ENCODE data around the gene ALKBH6.
A peak's percentile ranks its signal among the peaks of the same experiment; 100 is the strongest.

ALKBH6 gene

GRCh38 chr19:35977446-35978222, 36.4 kb downstream of the ALKBH6 start:
- Histone ChIP-seq H3K4me3 (ENCODE audit: low read depth, low read length) (no peak overlapping the region), H3K9ac (ENCODE audit: low read depth, low read length) (no peak overlapping the region), H3K27ac (ENCODE audit: low read depth, low read length) (no peak overlapping the region), H3K4me1 (ENCODE audit: control insufficient read depth, insufficient read depth, low read length) (no peaks in the 10 kb centered on the region), H3K9me3 (ENCODE audit: control insufficient read depth, insufficient read depth, low read length) (no peaks in the 10 kb centered on the region), H3K36me3 (ENCODE audit: control insufficient read depth, insufficient read depth, low read length) (no peaks in the 10 kb centered on the region), H3K27me3 (ENCODE audit: control insufficient read depth, insufficient read depth, low read length) (no peaks in the 10 kb centered on the region)

GRCh38 chr19:35975608-35976214, 38.3 kb downstream of the ALKBH6 start:
- Histone ChIP-seq H3K27me3 (ENCODE audit: control insufficient read depth, insufficient read depth, low read length) (no peaks in the 10 kb centered on the region), H3K27ac (ENCODE audit: low read depth, low read length) (no peak overlapping the region), H3K4me1 (ENCODE audit: control insufficient read depth, insufficient read depth, low read length) (no peaks in the 10 kb centered on the region), H3K36me3 (ENCODE audit: control insufficient read depth, insufficient read depth, low read length) (no peaks in the 10 kb centered on the region), H3K9ac (ENCODE audit: low read depth, low read length) (no peak overlapping the region), H3K4me3 (ENCODE audit: low read depth, low read length) (no peak overlapping the region), H3K9me3 (ENCODE audit: control insufficient read depth, insufficient read depth, low read length) (no peaks in the 10 kb centered on the region)

- H3K27me3 ChIP-seq (ENCODE audit: control insufficient read depth, insufficient read depth, low read length): no peaks in the 10 kb centered on the region
- H3K27ac ChIP-seq (ENCODE audit: low read depth, low read length): no peak overlapping the region
- H3K36me3 ChIP-seq (ENCODE audit: control insufficient read depth, insufficient read depth, low read length): no peaks in the 10 kb centered on the region
- H3K4me3 ChIP-seq (ENCODE audit: low read depth, low read length): no peak overlapping the region
- H3K9me3 ChIP-seq (ENCODE audit: control insufficient read depth, insufficient read depth, low read length): no peaks in the 10 kb centered on the region
- H3K4me1 ChIP-seq (ENCODE audit: control insufficient read depth, insufficient read depth, low read length): no peaks in the 10 kb centered on the region
- H3K9ac ChIP-seq (ENCODE audit: low read depth, low read length): no peak overlapping the region
These were observed 40.5 kb downstream of the ALKBH6 start for GRCh38 chr19:35973487-35973886.

GRCh38 chr19:35966771-35967170, 47.2 kb downstream of the ALKBH6 start:
- H3K4me3 ChIP-seq (ENCODE audit: low read depth, low read length): no peak overlapping the region
- no peaks in the 10 kb centered on the region for H3K36me3 ChIP-seq (ENCODE audit: control insufficient read depth, insufficient read depth, low read length)
- H3K9ac ChIP-seq (ENCODE audit: low read depth, low read length): no peak overlapping the region
- H3K27ac ChIP-seq (ENCODE audit: low read depth, low read length): no peak overlapping the region
- H3K9me3 ChIP-seq (ENCODE audit: control insufficient read depth, insufficient read depth, low read length): no peaks in the 10 kb centered on the region
- no peaks in the 10 kb centered on the region for H3K4me1 ChIP-seq (ENCODE audit: control insufficient read depth, insufficient read depth, low read length)
- peaks cover 3% of the 10 kb centered on the region; the same call in 1 of the 2 replicates for H3K27me3 ChIP-seq (ENCODE audit: control insufficient read depth, insufficient read depth, low read length)

GRCh38 chr19:35963514-35963913, 50.5 kb downstream of the ALKBH6 start:
- Histone ChIP-seq H3K9me3 (ENCODE audit: control insufficient read depth, insufficient read depth, low read length) (no peaks in the 10 kb centered on the region), H3K27ac (ENCODE audit: low read depth, low read length) (no peak overlapping the region), H3K36me3 (ENCODE audit: control insufficient read depth, insufficient read depth, low read length) (no peaks in the 10 kb centered on the region), H3K4me3 (ENCODE audit: low read depth, low read length) (no peak overlapping the region), H3K9ac (ENCODE audit: low read depth, low read length) (no peak overlapping the region), H3K27me3 (ENCODE audit: control insufficient read depth, insufficient read depth, low read length) (peaks cover 26% of the 10 kb centered on the region), H3K4me1 (ENCODE audit: control insufficient read depth, insufficient read depth, low read length) (peaks cover 7% of the 10 kb centered on the region; the same call in 1 of the 2 replicates)

- no peak overlapping the region for H3K4me3 ChIP-seq (ENCODE audit: low read depth, low read length)
- no peaks in the 10 kb centered on the region for H3K36me3 ChIP-seq (ENCODE audit: control insufficient read depth, insufficient read depth, low read length)
- no peak overlapping the region for H3K27ac ChIP-seq (ENCODE audit: low read depth, low read length)
- H3K4me1 ChIP-seq (ENCODE audit: control insufficient read depth, insufficient read depth, low read length): peaks cover 7% of the 10 kb centered on the region; the same call in 1 of the 2 replicates
- no peak overlapping the region for H3K9ac ChIP-seq (ENCODE audit: low read depth, low read length)
- H3K9me3 ChIP-seq (ENCODE audit: control insufficient read depth, insufficient read depth, low read length): no peaks in the 10 kb centered on the region
- peaks cover 36% of the 10 kb centered on the region for H3K27me3 ChIP-seq (ENCODE audit: control insufficient read depth, insufficient read depth, low read length)
These were observed 53.5 kb downstream of the ALKBH6 start for GRCh38 chr19:35960432-35960972.

- H3K27me3 ChIP-seq (ENCODE audit: control insufficient read depth, insufficient read depth, low read length): peaks cover 36% of the 10 kb centered on the region
- H3K36me3 ChIP-seq (ENCODE audit: control insufficient read depth, insufficient read depth, low read length): no peaks in the 10 kb centered on the region
- H3K4me3 ChIP-seq (ENCODE audit: low read depth, low read length): peak overlapping the region; percentile 52; the same call in 1 of the 2 replicates
- no peak overlapping the region for H3K9ac ChIP-seq (ENCODE audit: low read depth, low read length)
- no peaks in the 10 kb centered on the region for H3K9me3 ChIP-seq (ENCODE audit: control insufficient read depth, insufficient read depth, low read length)
- H3K27ac ChIP-seq (ENCODE audit: low read depth, low read length): no peak overlapping the region
- H3K4me1 ChIP-seq (ENCODE audit: control insufficient read depth, insufficient read depth, low read length): peaks cover 7% of the 10 kb centered on the region; the same call in 1 of the 2 replicates
These were observed 54.1 kb downstream of the ALKBH6 start for GRCh38 chr19:35959968-35960320.
